GM12892 (cell line): ENCODE results near the gene POU6F2.

ENCODE experiments used
- POLR2A ChIP-seq: IDR thresholded peaks from 2 replicates; pipeline ENCODE4 v1.6.1; 2011; ENCODE audit warnings: low read depth, low read length, control low read depth
- POLR2AphosphoS5 ChIP-seq: IDR thresholded peaks from 2 replicates; pipeline ENCODE4 v1.6.1; 2011; ENCODE audit warnings: low read depth, low read length, control low read depth
- TAF1 ChIP-seq: IDR thresholded peaks from 2 replicates; pipeline ENCODE4 v1.6.1; 2011; ENCODE audit warnings: low read depth, mild to moderate bottlenecking, control low read depth, low read length, borderline replicate concordance

DNA sequence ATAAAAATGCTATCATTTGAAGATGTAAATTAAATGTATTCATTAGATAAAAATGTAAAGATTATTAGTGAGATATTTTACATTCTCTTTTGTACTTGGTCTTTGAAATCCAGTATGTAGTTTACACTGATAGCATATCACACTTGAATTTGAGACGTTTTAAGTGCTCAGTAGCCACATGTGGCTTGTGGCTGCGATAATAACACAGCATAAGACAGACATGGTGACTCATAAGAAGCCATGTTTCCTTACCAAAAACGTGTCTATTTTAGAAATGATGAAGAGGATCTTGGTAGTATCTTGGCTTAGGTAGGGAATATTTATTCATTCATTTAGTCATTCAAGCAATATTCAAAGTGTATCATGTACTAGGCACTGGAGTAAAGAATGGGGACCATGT lies 149.3 kb downstream of the POU6F2 start:
- no peak for TF ChIP-seq POLR2A
- no peak for TF ChIP-seq POLR2AphosphoS5
- TF ChIP-seq TAF1, result no peak
